ENCODE results near the gene LRRC26. TPM values are rescaled to one million over a fixed set of nuclear protein-coding genes. Genes with fewer than 3 reads are reported as not detected.

LRRC26 gene
- total RNA-seq, 1 experiment from 2014 or later: 2.1 TPM

GRCh38 chr9:137148242-137148641 is 21.6 kb downstream of the LRRC26 start (continued):
- TF ChIP-seq, protein P1, sequence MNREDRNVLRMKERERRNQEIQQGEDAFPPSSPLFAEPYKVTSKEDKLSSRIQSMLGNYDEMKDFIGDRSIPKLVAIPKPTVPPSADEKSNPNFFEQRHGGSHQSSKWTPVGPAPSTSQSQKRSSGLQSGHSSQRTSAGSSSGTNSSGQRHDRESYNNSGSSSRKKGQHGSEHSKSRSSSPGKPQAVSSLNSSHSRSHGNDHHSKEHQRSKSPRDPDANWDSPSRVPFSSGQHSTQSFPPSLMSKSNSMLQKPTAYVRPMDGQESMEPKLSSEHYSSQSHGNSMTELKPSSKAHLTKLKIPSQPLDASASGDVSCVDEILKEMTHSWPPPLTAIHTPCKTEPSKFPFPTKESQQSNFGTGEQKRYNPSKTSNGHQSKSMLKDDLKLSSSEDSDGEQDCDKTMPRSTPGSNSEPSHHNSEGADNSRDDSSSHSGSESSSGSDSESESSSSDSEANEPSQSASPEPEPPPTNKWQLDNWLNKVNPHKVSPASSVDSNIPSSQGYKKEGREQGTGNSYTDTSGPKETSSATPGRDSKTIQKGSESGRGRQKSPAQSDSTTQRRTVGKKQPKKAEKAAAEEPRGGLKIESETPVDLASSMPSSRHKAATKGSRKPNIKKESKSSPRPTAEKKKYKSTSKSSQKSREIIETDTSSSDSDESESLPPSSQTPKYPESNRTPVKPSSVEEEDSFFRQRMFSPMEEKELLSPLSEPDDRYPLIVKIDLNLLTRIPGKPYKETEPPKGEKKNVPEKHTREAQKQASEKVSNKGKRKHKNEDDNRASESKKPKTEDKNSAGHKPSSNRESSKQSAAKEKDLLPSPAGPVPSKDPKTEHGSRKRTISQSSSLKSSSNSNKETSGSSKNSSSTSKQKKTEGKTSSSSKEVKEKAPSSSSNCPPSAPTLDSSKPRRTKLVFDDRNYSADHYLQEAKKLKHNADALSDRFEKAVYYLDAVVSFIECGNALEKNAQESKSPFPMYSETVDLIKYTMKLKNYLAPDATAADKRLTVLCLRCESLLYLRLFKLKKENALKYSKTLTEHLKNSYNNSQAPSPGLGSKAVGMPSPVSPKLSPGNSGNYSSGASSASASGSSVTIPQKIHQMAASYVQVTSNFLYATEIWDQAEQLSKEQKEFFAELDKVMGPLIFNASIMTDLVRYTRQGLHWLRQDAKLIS (CRISPR knock-in tag; IDR thresholded peaks at IDR 0.05; ENCODE audit: borderline replicate concordance): no peak

DNA sequence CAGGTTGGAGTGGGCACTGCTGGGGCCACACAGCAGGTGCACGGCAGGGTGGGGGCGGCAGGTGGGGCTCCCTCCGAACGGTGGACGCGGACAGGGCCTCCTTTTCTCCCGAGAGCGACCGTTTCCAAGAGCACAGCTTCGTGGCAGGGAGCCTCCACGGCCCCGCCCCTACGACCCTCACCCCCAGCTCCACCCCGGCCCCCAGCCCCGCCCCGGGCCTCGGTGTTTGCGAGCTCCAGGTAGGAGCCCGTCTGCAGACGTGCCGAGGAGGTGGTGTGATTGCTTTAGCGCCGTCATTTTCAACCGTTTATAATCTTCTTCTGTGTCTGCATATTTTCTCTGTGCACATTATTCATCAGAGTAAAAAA is 22.1 kb downstream of the LRRC26 start:
- Mint-ChIP-seq H3K27ac (no peak overlapping the region), H3K4me1 (no peaks in the 10 kb centered on the region; the same call in 1 of the 2 replicates), H3K4me3 (no peak overlapping the region), H3K9me3 (no peaks in the 10 kb centered on the region), H3K27me3 (ENCODE audit: low read depth) (peaks cover 11% of the 10 kb centered on the region; the same call in 1 of the 2 replicates), H3K36me3 (no peaks in the 10 kb centered on the region)
- ChIA-PET POLR2A (no interaction called here), CTCF (interaction anchor here (0.8 to 1.0 kb wide), 3 partner anchors 19 to 80 kb away, joined by 3 read pairs; partner anchors contain the start of genes RNF224 and TPRN)
- no peak for ATAC-seq
- no peak for DNase-seq (ENCODE audit: low spot score)
- TF ChIP-seq ARID4B (CRISPR knock-in tag; IDR thresholded peaks at IDR 0.05; ENCODE audit: borderline replicate concordance) (no peak), MLX (CRISPR knock-in tag; IDR thresholded peaks at IDR 0.05) (no peak), SMAD4 (CRISPR knock-in tag; IDR thresholded peaks at IDR 0.05) (no peak), FOXJ3 (CRISPR knock-in tag; IDR thresholded peaks at IDR 0.05; ENCODE audit: borderline replicate concordance) (no peak), MYBL2 (CRISPR knock-in tag; IDR thresholded peaks at IDR 0.05) (no peak), NFE2L1 (CRISPR knock-in tag; IDR thresholded peaks at IDR 0.05) (no peak), SOX15 (CRISPR knock-in tag; IDR thresholded peaks at IDR 0.05) (no peak), TCF7 (CRISPR knock-in tag; IDR thresholded peaks at IDR 0.05; ENCODE audit: low read depth) (no peak), ZNF512 (CRISPR knock-in tag; IDR thresholded peaks at IDR 0.05; ENCODE audit: borderline replicate concordance) (no peak), AR (CRISPR knock-in tag; IDR thresholded peaks at IDR 0.05) (no peak), ZNF671 (CRISPR knock-in tag; IDR thresholded peaks at IDR 0.05) (no peak), TP53 (CRISPR knock-in tag; IDR thresholded peaks at IDR 0.05) (no peak), ZNF138 (CRISPR knock-in tag; conservative IDR thresholded peaks at IDR 0.05) (no peak), ESRRA (CRISPR knock-in tag; IDR thresholded peaks at IDR 0.05; ENCODE audit: borderline replicate concordance) (no peak), NFYB (CRISPR knock-in tag; conservative IDR thresholded peaks at IDR 0.05; ENCODE audit: low read depth) (no peak)
- TF ChIP-seq, protein P2, sequence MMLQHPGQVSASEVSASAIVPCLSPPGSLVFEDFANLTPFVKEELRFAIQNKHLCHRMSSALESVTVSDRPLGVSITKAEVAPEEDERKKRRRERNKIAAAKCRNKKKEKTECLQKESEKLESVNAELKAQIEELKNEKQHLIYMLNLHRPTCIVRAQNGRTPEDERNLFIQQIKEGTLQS (CRISPR knock-in tag; conservative IDR thresholded peaks at IDR 0.05): no peak
- TF ChIP-seq, protein P3, sequence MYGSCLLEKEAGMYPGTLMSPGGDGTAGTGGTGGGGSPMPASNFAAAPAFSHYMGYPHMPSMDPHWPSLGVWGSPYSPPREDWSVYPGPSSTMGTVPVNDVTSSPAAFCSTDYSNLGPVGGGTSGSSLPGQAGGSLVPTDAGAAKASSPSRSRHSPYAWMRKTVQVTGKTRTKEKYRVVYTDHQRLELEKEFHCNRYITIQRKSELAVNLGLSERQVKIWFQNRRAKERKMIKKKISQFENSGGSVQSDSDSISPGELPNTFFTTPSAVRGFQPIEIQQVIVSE (CRISPR knock-in tag; IDR thresholded peaks at IDR 0.05; ENCODE audit: borderline replicate concordance): no peak
- TF ChIP-seq, protein P4, sequence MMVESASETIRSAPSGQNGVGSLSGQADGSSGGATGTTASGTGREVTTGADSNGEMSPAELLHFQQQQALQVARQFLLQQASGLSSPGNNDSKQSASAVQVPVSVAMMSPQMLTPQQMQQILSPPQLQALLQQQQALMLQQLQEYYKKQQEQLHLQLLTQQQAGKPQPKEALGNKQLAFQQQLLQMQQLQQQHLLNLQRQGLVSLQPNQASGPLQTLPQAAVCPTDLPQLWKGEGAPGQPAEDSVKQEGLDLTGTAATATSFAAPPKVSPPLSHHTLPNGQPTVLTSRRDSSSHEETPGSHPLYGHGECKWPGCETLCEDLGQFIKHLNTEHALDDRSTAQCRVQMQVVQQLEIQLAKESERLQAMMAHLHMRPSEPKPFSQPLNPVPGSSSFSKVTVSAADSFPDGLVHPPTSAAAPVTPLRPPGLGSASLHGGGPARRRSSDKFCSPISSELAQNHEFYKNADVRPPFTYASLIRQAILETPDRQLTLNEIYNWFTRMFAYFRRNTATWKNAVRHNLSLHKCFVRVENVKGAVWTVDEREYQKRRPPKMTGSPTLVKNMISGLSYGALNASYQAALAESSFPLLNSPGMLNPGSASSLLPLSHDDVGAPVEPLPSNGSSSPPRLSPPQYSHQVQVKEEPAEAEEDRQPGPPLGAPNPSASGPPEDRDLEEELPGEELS (CRISPR knock-in tag; IDR thresholded peaks at IDR 0.05): no peak
